K562 (cell line): Measurements from ENCODE around the gene SHISAL2B. TPM values are rescaled to one million over a fixed set of nuclear protein-coding genes. Genes with fewer than 3 reads are reported as not detected.

Source experiments
- ATAC-seq: fragments of 200-7000 bp; cut with Tn5 transposase; 3 replicates; pipeline ENCODE4 v1.9.1; 2020; ENCODE audit warnings: moderate library complexity
- BruUV-seq: library from RNA; stranded (reverse); fragments of 400-500 nt; replicated peaks from 2 replicates; lab custom pipeline; 2021; lab: Mats Ljungman, UMichigan
- CTCF ChIA-PET: fragments of 300-600 bp; formaldehyde crosslinking; extraction: SDS; loops from one replicate; lab custom pipeline; 2021; ENCODE audit warnings: low intra/inter-chr PET ratio; lab: Yijun Ruan, JAX
- POLR2A ChIA-PET: fragments of 300-600, 350-650 bp; sonication (Branson Sonifier 250); formaldehyde crosslinking; extraction: SDS; loops from one replicate; lab custom pipeline; 2021; ENCODE audit warnings: antibody characterized with exemption, inconsistent platforms; lab: Yijun Ruan, JAX
- DNase-seq, 4 experiments: peaks; one replicate each; pipeline versions ENCODE4 v3.0.0 to v3.0.0-alpha.2; 2011 to 2018; ENCODE audit warnings: low spot score in 3 of 4, mixed read lengths in 3 of 4; ENCODE audit errors: extremely low read depth in 1 of 4
- FAIRE-seq: peaks from 2 replicates; lab custom pipeline; 2011; peaks lifted over from hg19 to GRCh38; lab: Jason Lieb, UNC
- H2AFZ ChIP-seq: 2 replicates; pipeline ENCODE4 v1.6.0; 2011; ENCODE audit warnings: low read depth, low read length, control low read depth, inconsistent platforms
- H3K27ac ChIP-seq: fragments of 200-600 bp; 3 replicates; pipeline ENCODE4 v1.8.0; 2011; ENCODE audit warnings: low read depth, mild to moderate bottlenecking, control low read depth, inconsistent platforms, low read length, moderate library complexity, mixed read lengths; ENCODE audit errors: extremely low read depth
- H3K27me3 ChIP-seq, 2 experiments: fragments of 300-600 bp in 1 of 2; 2 replicates in 1 of 2; 3 replicates in 1 of 2; pipeline versions ENCODE4 v1.6.0 to v1.8.0; 2011; ENCODE audit warnings: inconsistent platforms in 2 of 2, low read length in 2 of 2, mild to moderate bottlenecking in 1 of 2, mixed read lengths in 1 of 2, moderate library complexity in 1 of 2; ENCODE audit not compliant: control insufficient read depth in 2 of 2, insufficient read depth in 2 of 2
- H3K36me3 ChIP-seq: fragments of 300-600 bp; 3 replicates; pipeline ENCODE4 v1.8.0; 2011; ENCODE audit warnings: mild to moderate bottlenecking, low read length, inconsistent platforms; ENCODE audit not compliant: control insufficient read depth, insufficient read depth
- H3K4me1 ChIP-seq, 2 experiments: fragments of 200-600 bp in 1 of 2; replicated peaks in 1 of 2; 2 replicates in 1 of 2; 3 replicates in 1 of 2; pipeline versions ENCODE4 v1.5.1 to v1.8.0; 2011; ENCODE audit warnings: inconsistent platforms in 2 of 2, low read length in 2 of 2, mild to moderate bottlenecking in 1 of 2, mixed read lengths in 1 of 2, moderate library complexity in 1 of 2; ENCODE audit not compliant: control insufficient read depth in 2 of 2, insufficient read depth in 2 of 2
- H3K4me2 ChIP-seq: 2 replicates; pipeline ENCODE4 v1.6.1; 2011; ENCODE audit warnings: low read length, control low read depth, inconsistent platforms, mixed read lengths; ENCODE audit not compliant: insufficient read depth
- H3K4me3 ChIP-seq: fragments of 200-600 bp; sonication (generic), shearing (Covaris generic); 2 replicates; pipeline ENCODE4 v1.5.1; 2016; ENCODE audit warnings: control low read depth, inconsistent platforms
- H3K79me2 ChIP-seq: fragments of 200-600 bp; 3 replicates; pipeline ENCODE4 v1.8.0; 2011; ENCODE audit warnings: low read length, inconsistent platforms; ENCODE audit not compliant: control insufficient read depth, insufficient read depth
- H3K9ac ChIP-seq, 2 experiments: 2 replicates each; pipeline versions ENCODE4 v1.6.0 to v1.6.1; 2011; ENCODE audit warnings: low read depth in 2 of 2, low read length in 2 of 2, control low read depth in 1 of 2, inconsistent platforms in 1 of 2, mild to moderate bottlenecking in 1 of 2, mixed read lengths in 1 of 2; ENCODE audit not compliant: insufficient read depth in 1 of 2
- H3K9me1 ChIP-seq: one replicate; pipeline ENCODE4 v1.6.0; 2011; ENCODE audit warnings: inconsistent platforms, mild to moderate bottlenecking, low read length, moderate library complexity; ENCODE audit not compliant: control insufficient read depth, insufficient read depth
- H3K9me3 ChIP-seq: replicated peaks from 2 replicates; pipeline ENCODE4 v1.5.1; 2011; ENCODE audit warnings: low read depth, low read length, inconsistent platforms; ENCODE audit not compliant: control insufficient read depth, insufficient read depth
- H4K20me1 ChIP-seq: replicated peaks from 2 replicates; pipeline ENCODE4 v1.6.1; 2011; ENCODE audit warnings: low read length, inconsistent platforms, mixed read lengths; ENCODE audit not compliant: control insufficient read depth, insufficient read depth
- ARID3A ChIP-seq: IDR thresholded peaks from 2 replicates; pipeline ENCODE4 v1.6.1; 2012; ENCODE audit warnings: low read depth, low read length, improper control_type of control experiment, borderline replicate concordance
- ARNT ChIP-seq, 2 experiments: fragments of 450-650 bp; IDR thresholded peaks; 2 replicates each; pipeline ENCODE4 v1.6.1; 2016; ENCODE audit warnings: mild to moderate bottlenecking in 1 of 2
- FIP1L1 ChIP-seq: fragments of 200-400 bp; formaldehyde crosslinking; IDR thresholded peaks from 2 replicates; pipeline ENCODE4 v1.6.1; 2018; ENCODE audit warnings: mild to moderate bottlenecking, low read depth, low read length; ENCODE audit not compliant: poor library complexity, severe bottlenecking
- HNRNPUL1 ChIP-seq: fragments of 200-400 bp; formaldehyde crosslinking; IDR thresholded peaks from 2 replicates; pipeline ENCODE4 v1.6.1; 2017; ENCODE audit warnings: low read length
- ILK ChIP-seq: fragments of 450-650 bp; IDR thresholded peaks from 2 replicates; pipeline ENCODE4 v1.6.1; 2016; ENCODE audit warnings: missing genetic modification characterization, low read depth, mild to moderate bottlenecking, missing compliant biosample characterization, moderate library complexity, borderline replicate concordance
- KLF16 ChIP-seq: IDR thresholded peaks from 2 replicates; pipeline ENCODE4 v1.6.1; 2016; ENCODE audit warnings: antibody characterized with exemption
- KLF6 ChIP-seq: fragments of 250-450 bp; sonication (Bioruptor Pico); IDR thresholded peaks from 2 replicates; pipeline ENCODE4 v1.4.0; 2020; ENCODE audit warnings: mild to moderate bottlenecking, moderate library complexity, borderline replicate concordance
- NR0B1 ChIP-seq: fragments of 450-650 bp; IDR thresholded peaks from one replicate; pipeline ENCODE4 v1.6.1; 2018; ENCODE audit warnings: mild to moderate bottlenecking, moderate library complexity; ENCODE audit not compliant: partially characterized antibody
- POLR2AphosphoS5 ChIP-seq: IDR thresholded peaks from 2 replicates; pipeline ENCODE4 v1.6.1; 2011; ENCODE audit warnings: mild to moderate bottlenecking, low read depth, low read length, moderate library complexity; ENCODE audit not compliant: control insufficient read depth, insufficient read depth
- ZBTB5 ChIP-seq: fragments of 450-650 bp; IDR thresholded peaks from 2 replicates; pipeline ENCODE4 v1.6.1; 2017; ENCODE audit warnings: antibody characterized with exemption
- ZNF316 ChIP-seq: fragments of 450-650 bp; IDR thresholded peaks from 2 replicates; pipeline ENCODE4 v1.6.1; 2016
- ZNF449 ChIP-seq: fragments of 250-450 bp; sonication (Bioruptor Pico); IDR thresholded peaks from 2 replicates; pipeline ENCODE4 v1.8.0; 2022; ENCODE audit warnings: moderate library complexity, mild to moderate bottlenecking, inconsistent platforms
- WGBS: fragments of 100-300 bp; shearing (Covaris generic); methylation state at CpG from one replicate; pipeline ENCODE4 v1.1.6; 2016; ENCODE audit warnings: low coverage, mixed read lengths; ENCODE audit not compliant: insufficient coverage; ENCODE audit errors: missing lambda C conversion rate; 5-methylcytosine and 5-hydroxymethylcytosine counted together
- in situ Hi-C: fragments of 300-500 bp; cut with MboI; formaldehyde crosslinking; loops from 4 replicates; pipeline ENCODE4 v1.15.0; 2018; ENCODE audit warnings: inconsistent platforms, mixed read lengths
- intact Hi-C: fragments of 100-400 bp; cut with micrococcal nuclease; formaldehyde crosslinking; loops from 2 replicates; pipeline ENCODE4 v1.14.2; 2022
- polyA plus RNA-seq, 8 experiments: library from polyadenylated mRNA; depleted of rRNA in 4 of 8; stranded (reverse) in 5 of 8; unstranded in 3 of 8; fragments of >200 nt; fragmentation: Nextera tagmentation in 2 of 8; fragmentation: Illumina TruSeq in 1 of 8; extraction: Ambion mirVana in 2 of 8; extraction: Trizol in 1 of 8; gene quantifications; 2 replicates each; pipeline versions ENCODE4 v1.2.1 to v1.2.3, GENCODE V29; 2011 to 2014; ENCODE audit warnings: inconsistent platforms in 1 of 8, missing spikeins in 1 of 8
- total RNA-seq, 7 experiments: library from RNA; depleted of rRNA in 6 of 7; stranded (reverse); fragments of >200 nt in 6 of 7; fragmentation: Illumina TruSeq in 2 of 7; extraction: Trizol in 2 of 7; gene quantifications; 2 replicates each; pipeline versions ENCODE4 v1.2.1 to v1.2.3, GENCODE V29; 2011 to 2021; ENCODE audit warnings: low replicate concordance in 1 of 7

The SHISAL2B gene
- total and polyA plus RNA-seq, 9 of the 15 experiments (the other 6 are each of a cell fraction or from before 2014, with no cell fraction given): not detected

- H3K4me3 ChIP-seq: no peak overlapping the region
- H3K9me3 ChIP-seq: no peaks in the 10 kb centered on the region
- intact Hi-C loops (no loop called here), in situ Hi-C loops (no loop called here)
- ATAC-seq (no peak), DNase-seq (no peak), FAIRE-seq (no peak)
- H3K79me2 ChIP-seq: no peaks in the 10 kb centered on the region
- H3K9me1 ChIP-seq: no peaks in the 10 kb centered on the region
- no peaks in the 10 kb centered on the region for H4K20me1 ChIP-seq
- H3K27ac ChIP-seq: no peak overlapping the region
- H3K4me1 ChIP-seq: no peaks in the 10 kb centered on the region
- H3K27me3 ChIP-seq: no peaks in the 10 kb centered on the region
- H3K36me3 ChIP-seq: no peaks in the 10 kb centered on the region
- POLR2A ChIA-PET: interaction anchor here (0.7 to 1.0 kb wide), 2 partner anchors 8 to 34 kb away, joined by 3 read pairs; no protein-coding TSS in a partner anchor
- H3K9ac ChIP-seq: no peak overlapping the region
- WGBS: 0% methylated on average over 1 of the region's 1 CpG
- H3K4me2 ChIP-seq: no peak overlapping the region
- no TSS peak for BruUV-seq
- H2AFZ ChIP-seq: no peak overlapping the region
- CTCF ChIA-PET: no interaction called here
- TF ChIP-seq KLF6 (CRISPR knock-in tag) (no peak), ZNF449 (CRISPR knock-in tag) (no peak), FIP1L1 (no peak), POLR2AphosphoS5 (no peak), ZNF316 (no peak), KLF16 (no peak), ZBTB5 (no peak), ARNT (IDR thresholded peaks at IDR 0.05) (no peak), NR0B1 (no peak), ILK (tag) (no peak), ARID3A (no peak), HNRNPUL1 (no peak)
Observed at GRCh38 chr5:64655596-64655995, 34.7 kb upstream of the SHISAL2B start.
